Kidney epithelial cell (primary cell): ENCODE measurements around the gene HLA-F. TPM values are rescaled to one million over a fixed set of nuclear protein-coding genes. Genes with fewer than 3 reads are reported as not detected.

ENCODE experiments used
- DNase-seq: peaks from one replicate; pipeline ENCODE4 v3.0.0-alpha.2; 2010; ENCODE audit warnings: low read depth
- H3K27me3 ChIP-seq: 2 replicates; pipeline ENCODE4 v1.6.0; 2011; ENCODE audit warnings: low read length; ENCODE audit not compliant: control insufficient read depth, insufficient read depth
- H3K36me3 ChIP-seq: 2 replicates; pipeline ENCODE4 v1.5.1; 2011; ENCODE audit warnings: low read length; ENCODE audit not compliant: control insufficient read depth, insufficient read depth
- H3K4me3 ChIP-seq: 2 replicates; pipeline ENCODE4 v1.5.1; 2011; ENCODE audit warnings: low read depth, mild to moderate bottlenecking, control low read depth, low read length
- total RNA-seq: library from RNA; depleted of rRNA; stranded (reverse); fragments of >200 nt; gene quantifications from 2 replicates; pipeline ENCODE4 v1.2.3, GENCODE V29; 2015
- TF ChIP-seq, protein P1 (sequence below): IDR thresholded peaks from 2 replicates; pipeline ENCODE4 v1.5.1; 2011; ENCODE audit warnings: mild to moderate bottlenecking, moderate library complexity, low read length, control low read depth, inconsistent platforms; ENCODE audit not compliant: insufficient read depth, poor library complexity, severe bottlenecking

The HLA-F gene
- total RNA-seq, 1 donor from 2014 or later = 9.0 TPM

DNA sequence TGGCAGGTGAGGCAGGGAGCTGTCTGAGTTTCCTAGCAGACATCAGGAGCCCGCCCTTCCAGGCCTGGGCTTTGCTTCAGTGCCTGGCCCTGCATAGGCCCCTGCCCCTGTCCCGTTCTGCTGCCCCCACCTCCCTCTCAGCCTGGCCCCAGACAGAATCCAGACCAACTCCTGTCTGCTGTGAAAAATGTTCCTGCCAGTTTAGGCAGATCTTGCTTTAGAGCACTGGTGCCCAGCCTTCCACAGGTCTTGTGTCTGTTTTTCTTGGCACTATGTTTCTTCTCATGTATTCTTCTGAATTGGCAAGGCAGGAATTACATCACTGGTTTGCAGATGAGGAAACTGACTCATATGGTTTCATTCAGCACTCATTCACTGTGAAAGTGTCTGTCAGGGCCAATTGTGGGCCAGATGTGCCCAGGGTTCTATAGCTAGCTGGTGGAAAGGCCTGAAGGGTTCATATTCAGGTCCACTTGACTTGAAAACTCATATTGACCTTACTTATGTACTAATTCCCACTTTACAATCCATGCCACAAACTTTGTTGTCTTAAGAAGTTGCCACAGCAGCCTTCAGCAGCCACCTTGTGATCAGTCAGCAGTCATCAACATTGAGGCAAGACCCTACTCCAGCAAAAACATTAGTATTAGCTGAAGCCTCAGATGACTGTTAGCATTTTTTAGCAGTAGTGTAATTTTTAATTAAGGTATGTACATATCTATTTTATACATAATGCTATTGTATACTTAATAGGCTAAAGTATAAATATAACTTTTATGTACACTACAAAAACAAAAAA is 40.5 kb downstream of the HLA-F start:
- H3K36me3 ChIP-seq = no peaks in the 10 kb centered on the region
- TF ChIP-seq, protein P1, sequence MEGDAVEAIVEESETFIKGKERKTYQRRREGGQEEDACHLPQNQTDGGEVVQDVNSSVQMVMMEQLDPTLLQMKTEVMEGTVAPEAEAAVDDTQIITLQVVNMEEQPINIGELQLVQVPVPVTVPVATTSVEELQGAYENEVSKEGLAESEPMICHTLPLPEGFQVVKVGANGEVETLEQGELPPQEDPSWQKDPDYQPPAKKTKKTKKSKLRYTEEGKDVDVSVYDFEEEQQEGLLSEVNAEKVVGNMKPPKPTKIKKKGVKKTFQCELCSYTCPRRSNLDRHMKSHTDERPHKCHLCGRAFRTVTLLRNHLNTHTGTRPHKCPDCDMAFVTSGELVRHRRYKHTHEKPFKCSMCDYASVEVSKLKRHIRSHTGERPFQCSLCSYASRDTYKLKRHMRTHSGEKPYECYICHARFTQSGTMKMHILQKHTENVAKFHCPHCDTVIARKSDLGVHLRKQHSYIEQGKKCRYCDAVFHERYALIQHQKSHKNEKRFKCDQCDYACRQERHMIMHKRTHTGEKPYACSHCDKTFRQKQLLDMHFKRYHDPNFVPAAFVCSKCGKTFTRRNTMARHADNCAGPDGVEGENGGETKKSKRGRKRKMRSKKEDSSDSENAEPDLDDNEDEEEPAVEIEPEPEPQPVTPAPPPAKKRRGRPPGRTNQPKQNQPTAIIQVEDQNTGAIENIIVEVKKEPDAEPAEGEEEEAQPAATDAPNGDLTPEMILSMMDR = no peak
- no peak overlapping the region for H3K4me3 ChIP-seq
- DNase-seq = peak; percentile 92
- H3K27me3 ChIP-seq = no peaks in the 10 kb centered on the region

DNA sequence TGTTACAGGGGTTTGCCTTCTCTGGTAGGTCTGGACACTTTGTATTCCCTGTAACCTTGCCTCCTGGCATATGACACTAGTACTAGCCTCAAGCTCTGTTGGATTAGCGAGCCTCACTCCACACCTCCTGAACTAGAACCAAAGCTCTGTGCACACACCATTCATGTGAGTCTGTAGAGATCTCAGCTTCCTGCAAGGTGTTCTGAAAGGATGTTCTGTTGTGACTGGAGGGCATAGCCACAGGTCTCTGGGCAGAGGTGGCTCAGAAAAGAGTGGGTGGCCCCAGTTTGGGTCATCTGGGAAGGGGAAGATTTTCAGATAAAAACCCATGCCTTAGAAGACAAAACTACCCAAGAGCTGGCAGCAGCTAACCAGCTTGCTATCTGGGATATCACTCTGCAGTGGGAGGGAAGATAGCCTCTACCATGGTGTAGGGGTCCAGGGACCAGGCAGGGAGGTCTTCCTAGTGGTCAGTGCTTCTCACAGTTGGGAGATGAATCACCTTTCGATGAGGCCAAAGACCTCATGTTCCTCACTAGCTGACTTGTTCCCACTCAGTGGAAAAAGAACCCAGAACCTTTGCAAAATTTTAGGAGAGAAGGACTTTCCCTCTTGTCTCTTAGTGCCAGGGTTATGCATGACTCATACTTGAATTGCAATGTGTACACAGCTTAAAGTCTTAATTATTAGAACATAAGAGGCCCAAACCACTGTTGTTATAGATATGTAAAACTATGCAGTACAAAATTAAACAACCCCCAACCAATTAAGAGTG is 41.4 kb downstream of the HLA-F start:
- H3K36me3 ChIP-seq = no peaks in the 10 kb centered on the region
- DNase-seq = no peak
- TF ChIP-seq, protein P1 = no peak

DNA sequence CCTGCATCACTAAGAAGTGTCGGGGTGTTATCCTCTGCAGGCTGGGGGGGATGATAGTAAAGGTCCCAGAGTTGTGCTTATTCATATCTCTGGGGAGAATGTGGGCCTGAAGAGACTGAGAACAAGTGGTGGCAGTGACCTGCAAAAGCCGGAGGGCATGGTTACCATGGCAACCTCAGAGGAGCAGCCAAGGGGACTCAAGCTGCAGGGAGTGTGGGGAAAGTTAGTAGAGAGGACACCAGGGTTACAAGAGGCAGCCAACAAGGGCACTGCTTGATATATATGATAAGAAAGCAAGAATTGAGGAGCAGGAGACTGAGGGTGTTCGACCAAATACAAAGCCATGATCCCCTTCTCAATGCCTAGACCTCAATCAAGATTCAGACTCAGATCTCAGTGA is 46.1 kb downstream of the HLA-F start:
- TF ChIP-seq, protein P1 = no peak
- H3K36me3 ChIP-seq = no peaks in the 10 kb centered on the region
- no peak overlapping the region for H3K4me3 ChIP-seq
- DNase-seq = no peak
- no peaks in the 10 kb centered on the region for H3K27me3 ChIP-seq

More for the DNA sequence above, 41.4 kb downstream of the HLA-F start:
- H3K27me3 ChIP-seq = no peaks in the 10 kb centered on the region
- H3K4me3 ChIP-seq = no peak overlapping the region

DNA sequence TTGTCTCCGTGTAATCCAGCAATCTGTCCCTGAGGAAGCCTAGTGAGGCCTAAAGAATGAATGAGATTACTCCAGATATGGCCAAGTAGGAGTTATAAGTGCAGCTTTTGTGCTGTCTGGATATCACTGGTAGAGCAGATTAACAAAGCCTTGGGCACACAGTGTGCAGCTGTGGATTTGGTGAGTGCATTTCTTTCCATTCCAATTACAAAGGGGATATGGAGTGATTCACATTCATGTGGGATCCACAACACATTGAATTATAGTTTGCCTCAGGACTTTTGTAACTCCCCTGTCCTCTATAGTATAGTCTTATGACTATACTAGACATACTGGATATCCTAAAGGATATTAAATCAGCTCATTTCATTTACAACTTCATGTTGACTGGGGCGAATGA is 47.1 kb downstream of the HLA-F start:
- Histone ChIP-seq H3K4me3 (no peak overlapping the region), H3K36me3 (no peaks in the 10 kb centered on the region), H3K27me3 (no peaks in the 10 kb centered on the region)
- TF ChIP-seq, protein P1 = no peak
- DNase-seq = no peak

DNA sequence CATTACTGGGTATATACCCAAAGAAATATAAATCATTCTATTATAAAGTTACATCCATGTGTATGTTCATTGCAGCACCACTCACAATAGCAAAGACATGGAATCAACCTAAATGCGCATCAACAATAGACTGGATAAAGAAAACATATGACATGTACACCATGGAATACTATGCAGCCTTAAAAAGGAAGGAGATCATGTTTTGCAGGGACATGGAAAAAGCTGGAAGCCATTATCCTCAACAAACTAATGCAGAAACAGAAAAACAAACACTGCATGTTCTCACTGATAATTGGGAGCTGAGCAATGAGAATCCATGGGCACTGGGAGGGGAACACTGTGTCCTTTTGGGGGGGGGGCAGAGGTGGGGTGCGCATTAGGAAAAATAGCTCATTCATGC is 53.5 kb downstream of the HLA-F start:
- Histone ChIP-seq H3K36me3 (no peaks in the 10 kb centered on the region), H3K4me3 (no peak overlapping the region), H3K27me3 (no peaks in the 10 kb centered on the region)
- DNase-seq = no peak
- TF ChIP-seq, protein P1 = no peak

Other genes starting within 250 kb of the HLA-F start
- not detected in 2 replicates for gene MAS1L, start 235.5 kb upstream of the HLA-F start, total RNA-seq
- 7.3 and 9.4 TPM in 2 replicates for gene UBD, start 163.7 kb upstream of the HLA-F start, total RNA-seq
- not detected in 2 replicates for gene OR2H2, start 138.3 kb upstream of the HLA-F start, total RNA-seq
- 9.4 and 14.1 TPM in 2 replicates for gene GABBR1, start 90.3 kb upstream of the HLA-F start, total RNA-seq
- not detected in 2 replicates for gene MOG, start 66.3 kb upstream of the HLA-F start, total RNA-seq
- gene ZFP57, start 42.3 kb upstream of the HLA-F start, total RNA-seq = 0.07 and 0.08 TPM in 2 replicates
- 0.75 and 1.1 TPM in 2 replicates for gene HLA-G, start 104.4 kb downstream of the HLA-F start, total RNA-seq
- gene HLA-A, start 219.1 kb downstream of the HLA-F start, total RNA-seq = 832 and 921 TPM in 2 replicates